WTC11 (cell line): ENCODE data around the gene NKAIN2. TPM values are rescaled to one million over a fixed set of nuclear protein-coding genes. Genes with fewer than 3 reads are reported as not detected.

Experiments
- ATAC-seq: fragments of 200-7000 bp; cut with Tn5 transposase; 2 replicates; pipeline ENCODE4 v1.10.0; 2021; ENCODE audit warnings: mild to moderate bottlenecking, moderate library complexity
- CTCF ChIA-PET: fragments of 300-600 bp; sonication (Branson Sonifier 250); formaldehyde crosslinking; loops from one replicate; lab custom pipeline; 2021; ENCODE audit warnings: antibody characterized with exemption; lab: Charles Lee
- POLR2A ChIA-PET: fragments of 350-600 bp; sonication (Branson Sonifier 250); formaldehyde crosslinking; loops from one replicate; lab custom pipeline; 2021; ENCODE audit warnings: antibody characterized with exemption; lab: Charles Lee
- DNase-seq: peaks from one replicate; pipeline ENCODE4 v3.0.0; 2021; ENCODE audit warnings: low spot score
- H3K27ac Mint-ChIP-seq: 2 replicates; pipeline ENCODE4 v1.8.0; 2021; ENCODE audit warnings: mixed read lengths
- H3K27me3 Mint-ChIP-seq: 2 replicates; pipeline ENCODE4 v1.8.0; 2021; ENCODE audit warnings: low read depth, mild to moderate bottlenecking, moderate library complexity, mixed read lengths
- H3K36me3 Mint-ChIP-seq: 2 replicates; pipeline ENCODE4 v1.8.0; 2021; ENCODE audit warnings: mixed read lengths
- H3K4me1 Mint-ChIP-seq: 2 replicates; pipeline ENCODE4 v1.8.0; 2022; ENCODE audit warnings: mixed read lengths
- H3K4me3 Mint-ChIP-seq: 2 replicates; pipeline ENCODE4 v1.8.0; 2021; ENCODE audit warnings: mild to moderate bottlenecking, moderate library complexity, mixed read lengths
- H3K9me3 Mint-ChIP-seq: 2 replicates; pipeline ENCODE4 v1.8.0; 2021; ENCODE audit warnings: mixed read lengths
- ARID4B ChIP-seq: sonication (generic); formaldehyde crosslinking; IDR thresholded peaks from 2 replicates; pipeline ENCODE4 v1.8.0; 2023; ENCODE audit warnings: missing genetic modification reagents, mild to moderate bottlenecking, borderline replicate concordance
- ATF1 ChIP-seq: sonication (generic); formaldehyde crosslinking; IDR thresholded peaks from 2 replicates; pipeline ENCODE4 v1.8.1; 2023; ENCODE audit warnings: mild to moderate bottlenecking, moderate library complexity, missing genetic modification reagents
- ELF4 ChIP-seq: sonication (generic); formaldehyde crosslinking; IDR thresholded peaks from 2 replicates; pipeline ENCODE4 v1.8.1; 2022; ENCODE audit warnings: low read depth, mild to moderate bottlenecking, moderate library complexity, missing genetic modification reagents
- FOXJ3 ChIP-seq: sonication (generic); formaldehyde crosslinking; IDR thresholded peaks from 2 replicates; pipeline ENCODE4 v1.9.0; 2021; ENCODE audit warnings: missing genetic modification reagents, mild to moderate bottlenecking, borderline replicate concordance
- FOXK1 ChIP-seq: sonication (generic); formaldehyde crosslinking; IDR thresholded peaks from 2 replicates; pipeline ENCODE4 v1.8.0; 2022; ENCODE audit warnings: mild to moderate bottlenecking, moderate library complexity, missing genetic modification reagents
- FOXP1 ChIP-seq: sonication (generic); formaldehyde crosslinking; IDR thresholded peaks from 2 replicates; pipeline ENCODE4 v1.8.0; 2022; ENCODE audit warnings: missing genetic modification reagents, mild to moderate bottlenecking, moderate library complexity, borderline replicate concordance
- HMGA2 ChIP-seq: fragments of 250-450 bp; sonication (Bioruptor Pico); IDR thresholded peaks from 2 replicates; pipeline ENCODE4 v1.4.0; 2021; ENCODE audit warnings: mild to moderate bottlenecking, moderate library complexity
- IRF1 ChIP-seq: sonication (generic); formaldehyde crosslinking; IDR thresholded peaks from 2 replicates; pipeline ENCODE4 v1.8.0; 2023; ENCODE audit warnings: missing genetic modification reagents
- MYBL2 ChIP-seq: sonication (generic); formaldehyde crosslinking; IDR thresholded peaks from 2 replicates; pipeline ENCODE4 v1.8.1; 2023; ENCODE audit warnings: mild to moderate bottlenecking, moderate library complexity, missing genetic modification reagents
- NFE2L1 ChIP-seq: sonication (generic); formaldehyde crosslinking; IDR thresholded peaks from 2 replicates; pipeline ENCODE4 v1.8.1; 2023; ENCODE audit warnings: missing genetic modification reagents
- NFYB ChIP-seq: sonication (generic); formaldehyde crosslinking; conservative IDR thresholded peaks from 2 replicates; pipeline ENCODE4 v1.8.0; 2022; ENCODE audit warnings: low read depth, missing genetic modification reagents
- RELA ChIP-seq: sonication (generic); formaldehyde crosslinking; IDR thresholded peaks from 2 replicates; pipeline ENCODE4 v1.8.1; 2022; ENCODE audit warnings: missing genetic modification reagents, mild to moderate bottlenecking, borderline replicate concordance
- SMAD3 ChIP-seq: sonication (generic); formaldehyde crosslinking; IDR thresholded peaks from 2 replicates; pipeline ENCODE4 v1.8.0; 2022; ENCODE audit warnings: missing genetic modification reagents, mild to moderate bottlenecking, borderline replicate concordance
- SMAD4 ChIP-seq: sonication (generic); formaldehyde crosslinking; IDR thresholded peaks from 2 replicates; pipeline ENCODE4 v1.8.0; 2022; ENCODE audit warnings: mild to moderate bottlenecking, missing genetic modification reagents
- SOX15 ChIP-seq: fragments of 250-450 bp; sonication (Bioruptor Pico); IDR thresholded peaks from 2 replicates; pipeline ENCODE4 v1.9.0; 2021; ENCODE audit warnings: mild to moderate bottlenecking
- TCF7 ChIP-seq: sonication (generic); formaldehyde crosslinking; IDR thresholded peaks from 2 replicates; pipeline ENCODE4 v1.8.0; 2022; ENCODE audit warnings: mild to moderate bottlenecking, low read depth, missing genetic modification reagents, moderate library complexity
- ZMAT4 ChIP-seq: fragments of 250-450 bp; sonication (Bioruptor Pico); IDR thresholded peaks from 2 replicates; pipeline ENCODE4 v1.9.0; 2021; ENCODE audit warnings: mild to moderate bottlenecking
- ZNF121 ChIP-seq: sonication (generic); formaldehyde crosslinking; IDR thresholded peaks from 2 replicates; pipeline ENCODE4 v1.8.0; 2023; ENCODE audit warnings: missing genetic modification reagents
- ZNF138 ChIP-seq: sonication (generic); formaldehyde crosslinking; conservative IDR thresholded peaks from 2 replicates; pipeline ENCODE4 v1.8.1; 2022; ENCODE audit warnings: mild to moderate bottlenecking, moderate library complexity, missing genetic modification reagents
- ZNF232 ChIP-seq: sonication (generic); formaldehyde crosslinking; IDR thresholded peaks from 2 replicates; pipeline ENCODE4 v1.8.0; 2022; ENCODE audit warnings: mild to moderate bottlenecking, missing genetic modification reagents
- ZNF396 ChIP-seq: fragments of 250-450 bp; sonication (Bioruptor Pico); IDR thresholded peaks from 2 replicates; pipeline ENCODE4 v1.8.0; 2021; ENCODE audit warnings: mild to moderate bottlenecking, moderate library complexity, borderline replicate concordance
- ZNF512 ChIP-seq: sonication (generic); formaldehyde crosslinking; IDR thresholded peaks from 2 replicates; pipeline ENCODE4 v1.8.1; 2022; ENCODE audit warnings: missing genetic modification reagents, borderline replicate concordance
- total RNA-seq: library from RNA; stranded (reverse); gene quantifications from 3 replicates; pipeline ENCODE4 v1.2.3, GENCODE V29; 2021
- TF ChIP-seq, protein P1 (sequence below): sonication (generic); formaldehyde crosslinking; IDR thresholded peaks from 2 replicates; pipeline ENCODE4 v1.8.0; 2022; ENCODE audit warnings: mild to moderate bottlenecking, missing genetic modification reagents

NKAIN2 gene
- total RNA-seq, 1 experiment from 2014 or later: 0.33 TPM

- no peaks in the 10 kb centered on the region for H3K9me3 Mint-ChIP-seq
- H3K36me3 Mint-ChIP-seq: no peaks in the 10 kb centered on the region
- TF ChIP-seq FOXP1: no peak
- TF ChIP-seq ARID4B: no peak
- TF ChIP-seq, protein P1, sequence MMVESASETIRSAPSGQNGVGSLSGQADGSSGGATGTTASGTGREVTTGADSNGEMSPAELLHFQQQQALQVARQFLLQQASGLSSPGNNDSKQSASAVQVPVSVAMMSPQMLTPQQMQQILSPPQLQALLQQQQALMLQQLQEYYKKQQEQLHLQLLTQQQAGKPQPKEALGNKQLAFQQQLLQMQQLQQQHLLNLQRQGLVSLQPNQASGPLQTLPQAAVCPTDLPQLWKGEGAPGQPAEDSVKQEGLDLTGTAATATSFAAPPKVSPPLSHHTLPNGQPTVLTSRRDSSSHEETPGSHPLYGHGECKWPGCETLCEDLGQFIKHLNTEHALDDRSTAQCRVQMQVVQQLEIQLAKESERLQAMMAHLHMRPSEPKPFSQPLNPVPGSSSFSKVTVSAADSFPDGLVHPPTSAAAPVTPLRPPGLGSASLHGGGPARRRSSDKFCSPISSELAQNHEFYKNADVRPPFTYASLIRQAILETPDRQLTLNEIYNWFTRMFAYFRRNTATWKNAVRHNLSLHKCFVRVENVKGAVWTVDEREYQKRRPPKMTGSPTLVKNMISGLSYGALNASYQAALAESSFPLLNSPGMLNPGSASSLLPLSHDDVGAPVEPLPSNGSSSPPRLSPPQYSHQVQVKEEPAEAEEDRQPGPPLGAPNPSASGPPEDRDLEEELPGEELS (CRISPR knock-in tag): no peak
- TF ChIP-seq FOXK1 (CRISPR knock-in tag): no peak
- no peak for TF ChIP-seq ATF1 (CRISPR knock-in tag)
- no peak for TF ChIP-seq MYBL2 (CRISPR knock-in tag)
- no peak for TF ChIP-seq HMGA2 (CRISPR knock-in tag)
- no peak for TF ChIP-seq NFE2L1 (CRISPR knock-in tag)
- TF ChIP-seq SMAD4 (CRISPR knock-in tag): no peak
- TF ChIP-seq, all 79 proteins: peak for 0
- POLR2A ChIA-PET: no interaction called here
- DNase-seq (no peak), ATAC-seq (no peak)
- Mint-ChIP-seq H3K4me3 (no peak overlapping the region), H3K27me3 (peaks cover 3% of the 10 kb centered on the region; the same call in 1 of the 2 replicates), H3K27ac (no peak overlapping the region), H3K4me1 (peaks cover 20% of the 10 kb centered on the region)
- CTCF ChIA-PET: no interaction called here
Observed at GRCh38 chr6:123821112-123821511, 17.4 kb downstream of the NKAIN2 start.

- DNase-seq (no peak), ATAC-seq (no peak)
- Mint-ChIP-seq H3K4me3 (no peak overlapping the region), H3K27me3 (peaks cover 62% of the 10 kb centered on the region), H3K4me1 (peaks cover 22% of the 10 kb centered on the region), H3K9me3 (no peaks in the 10 kb centered on the region), H3K27ac (no peak overlapping the region), H3K36me3 (no peaks in the 10 kb centered on the region)
- ChIA-PET CTCF (interaction anchor here (1.8 kb wide), 1 partner anchor 27 kb away, joined by 7 read pairs; no protein-coding TSS in a partner anchor), POLR2A (no interaction called here)
- TF ChIP-seq ZNF121 (CRISPR knock-in tag) (no peak), ZNF232 (no peak), SMAD3 (CRISPR knock-in tag) (no peak), SOX15 (no peak), FOXJ3 (CRISPR knock-in tag) (no peak), ZNF138 (CRISPR knock-in tag) (no peak), ZNF512 (CRISPR knock-in tag) (no peak), IRF1 (no peak), ELF4 (no peak), ZNF396 (no peak), NFYB (CRISPR knock-in tag) (no peak), RELA (CRISPR knock-in tag) (no peak), ZMAT4 (CRISPR knock-in tag) (no peak), TCF7 (CRISPR knock-in tag) (no peak), NFE2L1 (CRISPR knock-in tag) (no peak)
Observed at GRCh38 chr6:123829302-123829953, 25.8 kb downstream of the NKAIN2 start.
